K562 (cell line): ENCODE measurements around the gene MTFMT. TPM values are rescaled to one million over a fixed set of nuclear protein-coding genes. Genes with fewer than 3 reads are reported as not detected.

Experiments
- ELF2 ChIP-seq: fragments of 250-450 bp; sonication (Bioruptor Pico); IDR thresholded peaks from 2 replicates; pipeline ENCODE4 v1.5.0; 2021; ENCODE audit warnings: mild to moderate bottlenecking
- ELF4 ChIP-seq: fragments of 450-650 bp; formaldehyde crosslinking; IDR thresholded peaks from 2 replicates; pipeline ENCODE4 v1.4.0; 2022; ENCODE audit warnings: missing genetic modification characterization
- ETV1 ChIP-seq: fragments of 450-650 bp; conservative IDR thresholded peaks from 2 replicates; pipeline ENCODE4 v1.6.1; 2016; ENCODE audit warnings: missing genetic modification characterization, control low read depth, low read depth, missing compliant biosample characterization
- HDAC8 ChIP-seq: fragments of 450-650 bp; IDR thresholded peaks from 2 replicates; pipeline ENCODE4 v1.6.1; 2016; ENCODE audit warnings: mild to moderate bottlenecking, missing genetic modification characterization, moderate library complexity, missing compliant biosample characterization
- L3MBTL2 ChIP-seq: fragments of 450-650 bp; IDR thresholded peaks from 2 replicates; pipeline ENCODE4 v1.6.1; 2016; ENCODE audit warnings: mild to moderate bottlenecking, moderate library complexity
- MED1 ChIP-seq: sonication (generic); formaldehyde crosslinking; IDR thresholded peaks from 2 replicates; pipeline ENCODE4 v1.8.1; 2023; ENCODE audit warnings: missing genetic modification reagents, borderline replicate concordance
- NONO ChIP-seq, 2 experiments: fragments of 200-400 bp in 1 of 2; fragments of 450-650 bp in 1 of 2; formaldehyde crosslinking in 1 of 2; IDR thresholded peaks; 2 replicates each; pipeline ENCODE4 v1.6.1; 2017; ENCODE audit warnings: low read depth in 2 of 2, mild to moderate bottlenecking in 2 of 2, moderate library complexity in 2 of 2, low read length in 1 of 2
- RBM22 ChIP-seq: fragments of 200-400 bp; formaldehyde crosslinking; IDR thresholded peaks from 2 replicates; pipeline ENCODE4 v1.6.1; 2018; ENCODE audit warnings: low read length, low read depth; ENCODE audit not compliant: poor library complexity, severe bottlenecking
- SMAD2 ChIP-seq: fragments of 150-350 bp; IDR thresholded peaks from 2 replicates; pipeline ENCODE4 v1.6.1; 2014; ENCODE audit warnings: low read depth, mild to moderate bottlenecking, low read length
- SMARCE1 ChIP-seq: fragments of 450-650 bp; IDR thresholded peaks from 2 replicates; pipeline ENCODE4 v1.7.1; 2016; ENCODE audit warnings: mild to moderate bottlenecking
- TAF9B ChIP-seq: fragments of 450-650 bp; IDR thresholded peaks from 2 replicates; pipeline ENCODE4 v1.6.1; 2018; ENCODE audit warnings: mild to moderate bottlenecking; ENCODE audit not compliant: partially characterized antibody
- ZBTB1 ChIP-seq: sonication (generic); formaldehyde crosslinking; IDR thresholded peaks from 2 replicates; pipeline ENCODE4 v1.8.1; 2023; ENCODE audit warnings: missing genetic modification reagents, low read depth, mild to moderate bottlenecking, borderline replicate concordance
- ZNF57 ChIP-seq: fragments of 450-650 bp; formaldehyde crosslinking; IDR thresholded peaks from 2 replicates; pipeline ENCODE4 v1.4.0; 2020; ENCODE audit warnings: mild to moderate bottlenecking, moderate library complexity
- polyA plus RNA-seq, 8 experiments: library from polyadenylated mRNA; depleted of rRNA in 4 of 8; stranded (reverse) in 5 of 8; unstranded in 3 of 8; fragments of >200 nt; fragmentation: Nextera tagmentation in 2 of 8; fragmentation: Illumina TruSeq in 1 of 8; extraction: Ambion mirVana in 2 of 8; extraction: Trizol in 1 of 8; gene quantifications; 2 replicates each; pipeline versions ENCODE4 v1.2.1 to v1.2.3, GENCODE V29; 2011 to 2014; ENCODE audit warnings: inconsistent platforms in 1 of 8, missing spikeins in 1 of 8
- total RNA-seq, 7 experiments: library from RNA; depleted of rRNA in 6 of 7; stranded (reverse); fragments of >200 nt in 6 of 7; fragmentation: Illumina TruSeq in 2 of 7; extraction: Trizol in 2 of 7; gene quantifications; 2 replicates each; pipeline versions ENCODE4 v1.2.1 to v1.2.3, GENCODE V29; 2011 to 2021; ENCODE audit warnings: low replicate concordance in 1 of 7
- TF ChIP-seq, protein P1 (sequence below): fragments of 450-650 bp; IDR thresholded peaks from 2 replicates; pipeline ENCODE4 v1.6.1; 2018; ENCODE audit not compliant: partially characterized antibody
- TF ChIP-seq, protein P2 (sequence below), 2 experiments: IDR thresholded peaks; 2 replicates each; pipeline ENCODE4 v1.6.1; 2011; ENCODE audit warnings: borderline replicate concordance in 1 of 2, control low read depth in 1 of 2, low read depth in 1 of 2, low read length in 1 of 2, mild to moderate bottlenecking in 1 of 2, mixed read lengths in 1 of 2, moderate library complexity in 1 of 2; ENCODE audit not compliant: insufficient read depth in 1 of 2, insufficient read length in 1 of 2, poor library complexity in 1 of 2, severe bottlenecking in 1 of 2; ENCODE audit errors: extremely low read depth in 1 of 2
- TF ChIP-seq, protein P3 (sequence below): fragments of 250-450 bp; sonication (Bioruptor Pico); IDR thresholded peaks from 2 replicates; pipeline ENCODE4 v1.8.0; 2022; ENCODE audit warnings: inconsistent platforms, mild to moderate bottlenecking, moderate library complexity, borderline replicate concordance
- TF ChIP-seq, protein P4 (sequence below): fragments of 250-450 bp; sonication (Bioruptor Pico); IDR thresholded peaks from 2 replicates; pipeline ENCODE4 v1.4.0; 2020; ENCODE audit warnings: mild to moderate bottlenecking, moderate library complexity

Gene MTFMT
- total and polyA plus RNA-seq, 9 of the 15 experiments (the other 6 are each of a cell fraction or from before 2014, with no cell fraction given) = 1.4 to 31.1 (median 16.2) TPM

DNA sequence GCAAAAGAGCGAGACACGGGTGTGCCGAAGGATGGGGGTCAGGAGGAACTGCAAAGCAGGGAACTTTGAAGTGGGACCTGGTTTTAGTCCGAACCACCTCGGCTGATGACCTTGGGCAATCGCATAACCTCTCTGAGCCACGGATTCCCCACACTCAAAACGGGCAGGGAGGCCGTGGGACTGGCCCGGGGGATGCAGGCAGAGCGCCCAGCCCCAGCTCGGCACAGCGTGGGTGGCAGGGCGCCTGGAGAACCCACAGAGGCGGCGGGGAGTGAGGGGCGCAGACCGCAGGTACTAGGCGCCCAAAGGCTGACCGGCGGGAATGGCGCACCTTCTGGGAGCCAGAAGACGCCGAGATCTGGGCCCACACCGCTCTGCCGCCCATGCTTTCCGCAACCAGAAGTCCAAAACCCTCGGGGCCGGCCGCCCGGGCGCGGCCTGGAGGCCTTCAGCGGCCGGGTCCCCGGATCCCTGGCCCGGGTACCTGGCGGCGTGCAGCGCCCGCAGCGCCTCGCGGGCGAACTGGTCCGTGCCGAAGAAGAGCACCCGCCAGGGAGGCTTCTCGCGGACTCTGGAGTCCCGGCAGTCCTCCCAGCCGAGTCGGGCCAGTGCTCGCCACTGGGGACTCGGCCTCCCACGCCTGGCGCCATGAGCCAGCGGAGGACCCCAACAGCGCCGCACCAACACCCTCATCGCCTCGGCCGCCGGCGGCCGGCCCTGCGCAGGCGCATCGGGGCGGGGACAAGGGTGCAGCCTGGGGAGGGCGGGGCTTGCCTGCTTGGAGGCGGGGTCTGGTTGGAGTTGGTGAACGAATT, at the start of gene MTFMT (continued):
- TF ChIP-seq, protein P1, sequence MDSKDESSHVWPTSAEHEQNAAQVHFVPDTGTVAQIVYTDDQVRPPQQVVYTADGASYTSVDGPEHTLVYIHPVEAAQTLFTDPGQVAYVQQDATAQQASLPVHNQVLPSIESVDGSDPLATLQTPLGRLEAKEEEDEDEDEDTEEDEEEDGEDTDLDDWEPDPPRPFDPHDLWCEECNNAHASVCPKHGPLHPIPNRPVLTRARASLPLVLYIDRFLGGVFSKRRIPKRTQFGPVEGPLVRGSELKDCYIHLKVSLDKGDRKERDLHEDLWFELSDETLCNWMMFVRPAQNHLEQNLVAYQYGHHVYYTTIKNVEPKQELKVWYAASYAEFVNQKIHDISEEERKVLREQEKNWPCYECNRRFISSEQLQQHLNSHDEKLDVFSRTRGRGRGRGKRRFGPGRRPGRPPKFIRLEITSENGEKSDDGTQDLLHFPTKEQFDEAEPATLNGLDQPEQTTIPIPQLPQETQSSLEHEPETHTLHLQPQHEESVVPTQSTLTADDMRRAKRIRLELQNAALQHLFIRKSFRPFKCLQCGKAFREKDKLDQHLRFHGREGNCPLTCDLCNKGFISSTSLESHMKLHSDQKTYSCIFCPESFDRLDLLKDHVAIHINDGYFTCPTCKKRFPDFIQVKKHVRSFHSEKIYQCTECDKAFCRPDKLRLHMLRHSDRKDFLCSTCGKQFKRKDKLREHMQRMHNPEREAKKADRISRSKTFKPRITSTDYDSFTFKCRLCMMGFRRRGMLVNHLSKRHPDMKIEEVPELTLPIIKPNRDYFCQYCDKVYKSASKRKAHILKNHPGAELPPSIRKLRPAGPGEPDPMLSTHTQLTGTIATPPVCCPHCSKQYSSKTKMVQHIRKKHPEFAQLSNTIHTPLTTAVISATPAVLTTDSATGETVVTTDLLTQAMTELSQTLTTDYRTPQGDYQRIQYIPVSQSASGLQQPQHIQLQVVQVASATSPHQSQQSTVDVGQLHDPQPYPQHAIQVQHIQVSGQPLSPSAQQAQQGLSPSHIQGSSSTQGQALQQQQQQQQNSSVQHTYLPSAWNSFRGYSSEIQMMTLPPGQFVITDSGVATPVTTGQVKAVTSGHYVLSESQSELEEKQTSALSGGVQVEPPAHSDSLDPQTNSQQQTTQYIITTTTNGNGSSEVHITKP = no peak
- TF ChIP-seq, protein P2, sequence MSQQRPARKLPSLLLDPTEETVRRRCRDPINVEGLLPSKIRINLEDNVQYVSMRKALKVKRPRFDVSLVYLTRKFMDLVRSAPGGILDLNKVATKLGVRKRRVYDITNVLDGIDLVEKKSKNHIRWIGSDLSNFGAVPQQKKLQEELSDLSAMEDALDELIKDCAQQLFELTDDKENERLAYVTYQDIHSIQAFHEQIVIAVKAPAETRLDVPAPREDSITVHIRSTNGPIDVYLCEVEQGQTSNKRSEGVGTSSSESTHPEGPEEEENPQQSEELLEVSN (IDR thresholded peaks at IDR 0.05; ENCODE audit: borderline replicate concordance in 1 of 2, extremely low read depth in 1 of 2, insufficient read depth in 1 of 2, insufficient read length in 1 of 2, low read depth in 1 of 2, low read length in 1 of 2, poor library complexity in 1 of 2, severe bottlenecking in 1 of 2) = peak in 1 of 2 experiments; percentile 28
- TF ChIP-seq ETV1 (no peak), ELF4 (no peak), TAF9B (no peak), ELF2 (CRISPR knock-in tag) (no peak), HDAC8 (tag) (no peak), L3MBTL2 (peak; percentile 74), MED1 (CRISPR knock-in tag) (no peak), SMARCE1 (no peak), SMAD2 (no peak), ZNF57 (no peak), NONO (IDR thresholded peaks at IDR 0.05; ENCODE audit: low read depth in 2 of 2, low read length in 1 of 2) (peak; percentile 65 to 81; a peak in 3 of 4 replicates), RBM22 (no peak), ZBTB1 (peak; percentile 58; the same call in 1 of the 2 replicates)
- TF ChIP-seq, protein P3, sequence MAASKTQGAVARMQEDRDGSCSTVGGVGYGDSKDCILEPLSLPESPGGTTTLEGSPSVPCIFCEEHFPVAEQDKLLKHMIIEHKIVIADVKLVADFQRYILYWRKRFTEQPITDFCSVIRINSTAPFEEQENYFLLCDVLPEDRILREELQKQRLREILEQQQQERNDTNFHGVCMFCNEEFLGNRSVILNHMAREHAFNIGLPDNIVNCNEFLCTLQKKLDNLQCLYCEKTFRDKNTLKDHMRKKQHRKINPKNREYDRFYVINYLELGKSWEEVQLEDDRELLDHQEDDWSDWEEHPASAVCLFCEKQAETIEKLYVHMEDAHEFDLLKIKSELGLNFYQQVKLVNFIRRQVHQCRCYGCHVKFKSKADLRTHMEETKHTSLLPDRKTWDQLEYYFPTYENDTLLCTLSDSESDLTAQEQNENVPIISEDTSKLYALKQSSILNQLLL (CRISPR knock-in tag) = no peak
- TF ChIP-seq, protein P4, sequence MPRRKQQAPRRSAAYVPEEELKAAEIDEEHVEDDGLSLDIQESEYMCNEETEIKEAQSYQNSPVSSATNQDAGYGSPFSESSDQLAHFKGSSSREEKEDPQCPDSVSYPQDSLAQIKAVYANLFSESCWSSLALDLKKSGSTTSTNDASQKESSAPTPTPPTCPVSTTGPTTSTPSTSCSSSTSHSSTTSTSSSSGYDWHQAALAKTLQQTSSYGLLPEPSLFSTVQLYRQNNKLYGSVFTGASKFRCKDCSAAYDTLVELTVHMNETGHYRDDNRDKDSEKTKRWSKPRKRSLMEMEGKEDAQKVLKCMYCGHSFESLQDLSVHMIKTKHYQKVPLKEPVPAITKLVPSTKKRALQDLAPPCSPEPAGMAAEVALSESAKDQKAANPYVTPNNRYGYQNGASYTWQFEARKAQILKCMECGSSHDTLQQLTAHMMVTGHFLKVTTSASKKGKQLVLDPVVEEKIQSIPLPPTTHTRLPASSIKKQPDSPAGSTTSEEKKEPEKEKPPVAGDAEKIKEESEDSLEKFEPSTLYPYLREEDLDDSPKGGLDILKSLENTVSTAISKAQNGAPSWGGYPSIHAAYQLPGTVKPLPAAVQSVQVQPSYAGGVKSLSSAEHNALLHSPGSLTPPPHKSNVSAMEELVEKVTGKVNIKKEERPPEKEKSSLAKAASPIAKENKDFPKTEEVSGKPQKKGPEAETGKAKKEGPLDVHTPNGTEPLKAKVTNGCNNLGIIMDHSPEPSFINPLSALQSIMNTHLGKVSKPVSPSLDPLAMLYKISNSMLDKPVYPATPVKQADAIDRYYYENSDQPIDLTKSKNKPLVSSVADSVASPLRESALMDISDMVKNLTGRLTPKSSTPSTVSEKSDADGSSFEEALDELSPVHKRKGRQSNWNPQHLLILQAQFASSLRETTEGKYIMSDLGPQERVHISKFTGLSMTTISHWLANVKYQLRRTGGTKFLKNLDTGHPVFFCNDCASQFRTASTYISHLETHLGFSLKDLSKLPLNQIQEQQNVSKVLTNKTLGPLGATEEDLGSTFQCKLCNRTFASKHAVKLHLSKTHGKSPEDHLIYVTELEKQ (CRISPR knock-in tag) = no peak
